ENCODE results near the gene FUNDC2. TPM values are rescaled to one million over a fixed set of nuclear protein-coding genes. Genes with fewer than 3 reads are reported as not detected.

FUNDC2 gene
- total and polyA plus RNA-seq, 2 of the 13 experiments (the other 11 are each of a cell fraction or from before 2014, with no cell fraction given): 65.3 to 109 TPM

- TF ChIP-seq REST (IDR thresholded peaks at IDR 0.05; ENCODE audit: borderline replicate concordance in 1 of 2, low read depth in 1 of 2, low read length in 2 of 2) (no peak), HNRNPK (IDR thresholded peaks at IDR 0.05; ENCODE audit: low read depth, low read length, poor library complexity, severe bottlenecking) (no peak), ZNF260 (CRISPR knock-in tag; IDR thresholded peaks at IDR 0.05; ENCODE audit: borderline replicate concordance, low read depth) (no peak), ZNF292 (CRISPR knock-in tag; IDR thresholded peaks at IDR 0.05; ENCODE audit: borderline replicate concordance, low read depth) (no peak), TOPORS (CRISPR knock-in tag; IDR thresholded peaks at IDR 0.05) (no peak), PHF21A (CRISPR knock-in tag; IDR thresholded peaks at IDR 0.05) (peak; percentile 24; the same call in 1 of the 2 replicates), U2AF1 (optimal IDR thresholded peaks at IDR 0.05; ENCODE audit: low read depth, low read length) (no peak), MXD4 (CRISPR knock-in tag; IDR thresholded peaks at IDR 0.05) (no peak), ZNF580 (CRISPR knock-in tag; IDR thresholded peaks at IDR 0.05; ENCODE audit: borderline replicate concordance, low read depth) (no peak), ZBTB38 (CRISPR knock-in tag; IDR thresholded peaks at IDR 0.05) (no peak), ZBTB46 (CRISPR knock-in tag; IDR thresholded peaks at IDR 0.05; ENCODE audit: borderline replicate concordance) (no peak), SOX6 (IDR thresholded peaks at IDR 0.05) (no peak), SOX6 (CRISPR knock-in tag; IDR thresholded peaks at IDR 0.05) (peak; percentile 89), FOXC1 (CRISPR knock-in tag; IDR thresholded peaks at IDR 0.05; ENCODE audit: borderline replicate concordance) (no peak), ZFP62 (CRISPR knock-in tag; IDR thresholded peaks at IDR 0.05) (no peak), PRDM15 (CRISPR knock-in tag; IDR thresholded peaks at IDR 0.05) (no peak), HMG20B (CRISPR knock-in tag; conservative IDR thresholded peaks at IDR 0.05) (peak; percentile 66; the same call in 1 of the 2 replicates), ZNF672 (CRISPR knock-in tag; IDR thresholded peaks at IDR 0.05) (no peak), ZNF567 (CRISPR knock-in tag; IDR thresholded peaks at IDR 0.05; ENCODE audit: borderline replicate concordance) (no peak), RBAK (CRISPR knock-in tag; IDR thresholded peaks at IDR 0.05) (no peak), RFXAP (CRISPR knock-in tag; IDR thresholded peaks at IDR 0.05; ENCODE audit: borderline replicate concordance) (no peak), ZNF709 (CRISPR knock-in tag; IDR thresholded peaks at IDR 0.05) (no peak), DR1 (CRISPR knock-in tag; IDR thresholded peaks at IDR 0.05) (no peak)
Measured at GRCh38 chrX:154987940-154988339, 38.7 kb upstream of the FUNDC2 start (continued).

All from HepG2 (cell line).